Measurements from ENCODE around the gene TNS3.

GRCh38 chr7:47386273-47386835 lies 195.6 kb downstream of the TNS3 start:
- TF ChIP-seq CTCF (IDR thresholded peaks at IDR 0.05) (no peak), POLR2A (IDR thresholded peaks at IDR 0.05) (no peak)
